ENCODE data around the gene SMIM7. TPM values are rescaled to one million over a fixed set of nuclear protein-coding genes. Genes with fewer than 3 reads are reported as not detected.

The SMIM7 gene
- total and polyA plus RNA-seq, 2 of the 13 experiments (the other 11 are each of a cell fraction or from before 2014, with no cell fraction given), result 55.7 to 74.9 TPM

DNA sequence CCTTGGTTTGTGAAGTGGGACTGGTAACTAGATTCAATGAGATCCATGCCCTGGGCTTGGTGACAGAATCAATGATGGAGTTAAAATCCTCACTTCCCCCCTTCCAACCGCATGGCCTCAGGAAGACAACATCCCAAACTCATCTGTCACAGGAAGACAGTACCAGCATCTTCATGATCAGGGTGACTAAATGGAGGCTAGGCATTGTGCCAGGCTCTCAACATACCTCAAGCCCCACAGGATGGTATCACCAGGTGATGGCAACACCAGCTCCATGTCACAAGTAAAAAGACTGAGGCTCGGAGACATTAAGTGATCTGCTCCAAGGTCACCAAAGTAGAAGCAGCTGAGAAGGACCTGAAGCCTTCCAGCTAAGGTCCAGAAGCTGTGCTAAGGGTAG, 46.1 kb downstream of the SMIM7 start:
- Histone ChIP-seq H3K9ac (ENCODE audit: insufficient read depth, low read depth, low read length) (no peak overlapping the region), H3K27me3 (ENCODE audit: control insufficient read depth in 1 of 2, insufficient read depth in 2 of 2, low read length in 2 of 2) (no peaks in the 10 kb centered on the region), H2AFZ (ENCODE audit: low read length) (no peak overlapping the region), H3K4me1 (ENCODE audit: insufficient read depth, low read length) (no peaks in the 10 kb centered on the region), H3K36me3 (replicated peaks in 1 of 2; ENCODE audit: control insufficient read depth in 1 of 2, insufficient read depth in 2 of 2, low read length in 2 of 2) (no peaks in the 10 kb centered on the region; a peak in 1 of 5 replicates), H3K4me3 (replicated peaks in 1 of 3; ENCODE audit: insufficient read depth in 1 of 3, low read depth in 2 of 3, low read length in 3 of 3) (no peak overlapping the region), H3K4me2 (ENCODE audit: low read depth, low read length) (no peak overlapping the region), H3K79me2 (ENCODE audit: insufficient read depth, low read length) (peaks cover 91% of the 10 kb centered on the region), H3K9me3 (ENCODE audit: low read length) (no peaks in the 10 kb centered on the region), H4K20me1 (ENCODE audit: insufficient read depth, low read length) (peaks cover 6% of the 10 kb centered on the region; the same call in 1 of the 2 replicates), H3K27ac (ENCODE audit: extremely low read length, insufficient read depth, low read length) (no peak overlapping the region)
- BruUV-seq (replicated peaks), result no TSS peak
- FAIRE-seq, result no peak
- intact Hi-C loops (cut with micrococcal nuclease; ENCODE audit: unreplicated experiment), result no loop called here
- TF ChIP-seq, protein P1, sequence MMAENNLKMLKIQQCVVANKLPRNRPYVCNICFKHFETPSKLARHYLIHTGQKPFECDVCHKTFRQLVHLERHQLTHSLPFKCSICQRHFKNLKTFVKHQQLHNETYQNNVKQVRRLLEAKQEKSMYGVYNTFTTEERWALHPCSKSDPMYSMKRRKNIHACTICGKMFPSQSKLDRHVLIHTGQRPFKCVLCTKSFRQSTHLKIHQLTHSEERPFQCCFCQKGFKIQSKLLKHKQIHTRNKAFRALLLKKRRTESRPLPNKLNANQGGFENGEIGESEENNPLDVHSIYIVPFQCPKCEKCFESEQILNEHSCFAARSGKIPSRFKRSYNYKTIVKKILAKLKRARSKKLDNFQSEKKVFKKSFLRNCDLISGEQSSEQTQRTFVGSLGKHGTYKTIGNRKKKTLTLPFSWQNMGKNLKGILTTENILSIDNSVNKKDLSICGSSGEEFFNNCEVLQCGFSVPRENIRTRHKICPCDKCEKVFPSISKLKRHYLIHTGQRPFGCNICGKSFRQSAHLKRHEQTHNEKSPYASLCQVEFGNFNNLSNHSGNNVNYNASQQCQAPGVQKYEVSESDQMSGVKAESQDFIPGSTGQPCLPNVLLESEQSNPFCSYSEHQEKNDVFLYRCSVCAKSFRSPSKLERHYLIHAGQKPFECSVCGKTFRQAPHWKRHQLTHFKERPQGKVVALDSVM (CRISPR knock-in tag; IDR thresholded peaks at IDR 0.05), result no peak
- TF ChIP-seq RORA (CRISPR knock-in tag; IDR thresholded peaks at IDR 0.05), result no peak
- TF ChIP-seq, protein P2, sequence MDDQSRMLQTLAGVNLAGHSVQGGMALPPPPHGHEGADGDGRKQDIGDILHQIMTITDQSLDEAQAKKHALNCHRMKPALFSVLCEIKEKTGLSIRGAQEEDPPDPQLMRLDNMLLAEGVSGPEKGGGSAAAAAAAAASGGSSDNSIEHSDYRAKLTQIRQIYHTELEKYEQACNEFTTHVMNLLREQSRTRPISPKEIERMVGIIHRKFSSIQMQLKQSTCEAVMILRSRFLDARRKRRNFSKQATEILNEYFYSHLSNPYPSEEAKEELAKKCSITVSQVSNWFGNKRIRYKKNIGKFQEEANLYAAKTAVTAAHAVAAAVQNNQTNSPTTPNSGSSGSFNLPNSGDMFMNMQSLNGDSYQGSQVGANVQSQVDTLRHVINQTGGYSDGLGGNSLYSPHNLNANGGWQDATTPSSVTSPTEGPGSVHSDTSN (CRISPR knock-in tag; IDR thresholded peaks at IDR 0.05; ENCODE audit: borderline replicate concordance), result no peak
- no peak for DNase-seq (ENCODE audit: low spot score)
- 90% methylated on average over 2 of the region's 2 CpGs for WGBS (ENCODE audit: low lambda C conversion rate)
- ATAC-seq, result no peak
- POLR2A ChIA-PET, result no interaction called here
- in situ Hi-C loops (cut with HindIII; ENCODE audit: extremely low pct_ligation_motif_present, low pct_unique_long_range_greater_than_20kb), result no loop called here
- CTCF ChIA-PET (ENCODE audit: low intra/inter-chr PET ratio, low total read pairs), result no interaction called here

DNA sequence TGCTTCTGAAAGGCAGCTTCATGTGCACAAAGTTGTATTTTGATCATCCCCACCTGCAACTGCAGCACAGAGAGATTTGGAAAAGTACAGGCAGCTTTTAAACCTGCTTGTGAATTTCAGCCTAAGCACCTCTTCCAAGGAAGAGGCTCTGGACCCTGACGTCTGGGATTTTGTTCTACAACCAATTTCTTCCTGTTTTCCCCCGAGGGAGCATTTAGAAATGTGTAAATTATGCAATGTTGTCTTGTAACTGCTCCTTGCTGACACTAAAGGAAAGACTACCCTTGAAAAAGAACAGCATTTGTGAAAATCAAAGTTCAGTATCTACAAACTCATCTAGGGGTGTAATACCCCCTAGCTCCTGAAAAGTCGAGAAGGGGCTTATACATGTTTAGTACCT, 47.3 kb downstream of the SMIM7 start:
- peaks cover 11% of the 10 kb centered on the region; the same call in 1 of the 2 replicates for H4K20me1 ChIP-seq (ENCODE audit: insufficient read depth, low read length)
- no peak overlapping the region for H3K27ac ChIP-seq (ENCODE audit: extremely low read length, insufficient read depth, low read length)
- FAIRE-seq, result no peak
- no peaks in the 10 kb centered on the region for H3K27me3 ChIP-seq (ENCODE audit: control insufficient read depth in 1 of 2, insufficient read depth in 2 of 2, low read length in 2 of 2)
- DNase-seq (ENCODE audit: low spot score), result no peak
- BruUV-seq (replicated peaks), result no TSS peak
- H3K4me2 ChIP-seq (ENCODE audit: low read depth, low read length), result no peak overlapping the region
- peaks cover 91% of the 10 kb centered on the region for H3K79me2 ChIP-seq (ENCODE audit: insufficient read depth, low read length)
- ChIA-PET CTCF (ENCODE audit: low intra/inter-chr PET ratio, low total read pairs) (no interaction called here), POLR2A (no interaction called here)
- H3K36me3 ChIP-seq (replicated peaks in 1 of 2; ENCODE audit: control insufficient read depth in 1 of 2, insufficient read depth in 2 of 2, low read length in 2 of 2), result no peaks in the 10 kb centered on the region; a peak in 1 of 5 replicates
- 90% methylated on average over 3 of the region's 3 CpGs for WGBS (ENCODE audit: low lambda C conversion rate)
- in situ Hi-C loops (cut with HindIII; ENCODE audit: extremely low pct_ligation_motif_present, low pct_unique_long_range_greater_than_20kb) (no loop called here), intact Hi-C loops (cut with micrococcal nuclease; ENCODE audit: unreplicated experiment) (no loop called here)
- no peak overlapping the region for H3K4me3 ChIP-seq (replicated peaks in 1 of 3; ENCODE audit: insufficient read depth in 1 of 3, low read depth in 2 of 3, low read length in 3 of 3)
- no peaks in the 10 kb centered on the region for H3K9me3 ChIP-seq (ENCODE audit: low read length)
- H3K4me1 ChIP-seq (ENCODE audit: insufficient read depth, low read length), result no peaks in the 10 kb centered on the region
- H2AFZ ChIP-seq (ENCODE audit: low read length), result no peak overlapping the region
- no peak for ATAC-seq
- TF ChIP-seq CHD4 (IDR thresholded peaks at IDR 0.05; ENCODE audit: borderline replicate concordance, low read length), result no peak
- no peak overlapping the region for H3K9ac ChIP-seq (ENCODE audit: insufficient read depth, low read depth, low read length)
